A549 (cell line): Measurements from ENCODE around the gene CTAG1B. TPM values are rescaled to one million over a fixed set of nuclear protein-coding genes. Genes with fewer than 3 reads are reported as not detected.
"Not testable (repeated sequence)": the region's sequence is repeated elsewhere in the genome, so short reads cannot be mapped to it uniquely, and the experiment has no call there.

ENCODE experiments used
- ATAC-seq, 2 experiments: fragments of 200-7000 bp in 1 of 2; fragments of >200 bp in 1 of 2; cut with Nextera tagmentation in 1 of 2; cut with Tn5 transposase in 1 of 2; 3 replicates each; pipeline versions ENCODE4 v1.8.0 to v1.9.1; 2018 to 2020; ENCODE audit warnings: mild to moderate bottlenecking in 1 of 2, moderate library complexity in 1 of 2
- CTCF ChIA-PET: fragments of 300-600 bp; sonication (Branson Sonifier 250); formaldehyde crosslinking; extraction: SDS; loops from one replicate; lab custom pipeline; 2021; ENCODE audit warnings: antibody characterized with exemption, inconsistent platforms; lab: Yijun Ruan, JAX
- POLR2A ChIA-PET: fragments of 350-600 bp; formaldehyde crosslinking; extraction: SDS; loops from one replicate; lab custom pipeline; 2021; ENCODE audit warnings: antibody characterized with exemption, inconsistent platforms; lab: Yijun Ruan, JAX
- DNase-seq, 2 experiments: peaks; one replicate each; pipeline versions ENCODE4 v3.0.0 to v3.0.0-alpha.2; 2011 to 2016; ENCODE audit warnings: low read depth in 1 of 2, low spot score in 1 of 2
- FAIRE-seq: peaks from 2 replicates; lab custom pipeline; 2011; peaks lifted over from hg19 to GRCh38; lab: Jason Lieb, UNC
- H3K27ac ChIP-seq, 2 experiments: fragments of >200 bp; sonication (Bioruptor Twin); formaldehyde crosslinking; 3 replicates each; pipeline ENCODE4 v1.5.1; 2016 to 2017
- H3K4me1 ChIP-seq: fragments of >200 bp; sonication (Bioruptor Twin); formaldehyde crosslinking; 3 replicates; pipeline ENCODE4 v1.6.1; 2016
- H3K4me2 ChIP-seq: fragments of >200 bp; sonication (Bioruptor Twin); formaldehyde crosslinking; 3 replicates; pipeline ENCODE4 v1.6.1; 2016
- H3K4me3 ChIP-seq: fragments of >200 bp; sonication (Bioruptor Twin); formaldehyde crosslinking; 3 replicates; pipeline ENCODE4 v1.5.1; 2016
- H3K9me3 ChIP-seq: fragments of >200 bp; sonication (Bioruptor Twin); formaldehyde crosslinking; 3 replicates; pipeline ENCODE4 v1.6.1; 2016
- CHD4 ChIP-seq: fragments of 200-600 bp; sonication (generic); IDR thresholded peaks from 2 replicates; pipeline ENCODE4 v1.6.1; 2016; ENCODE audit warnings: antibody characterized with exemption, mild to moderate bottlenecking, borderline replicate concordance
- JUN ChIP-seq, 2 experiments: fragments of >200 bp; sonication (Bioruptor Twin); formaldehyde crosslinking; IDR thresholded peaks; 2 replicates in 1 of 2; 3 replicates in 1 of 2; pipeline ENCODE4 v1.6.1; 2016 to 2017
- NPAS2 ChIP-seq: fragments of 250-450 bp; sonication (Bioruptor Pico); IDR thresholded peaks from 2 replicates; pipeline ENCODE4 v1.8.0; 2022; ENCODE audit warnings: mild to moderate bottlenecking, moderate library complexity, borderline replicate concordance
- SMC3 ChIP-seq: fragments of >200 bp; sonication (Bioruptor Twin); formaldehyde crosslinking; IDR thresholded peaks from 3 replicates; pipeline ENCODE4 v1.6.1; 2018; ENCODE audit warnings: inconsistent platforms
- ZC3H11A ChIP-seq: fragments of 450-650 bp; IDR thresholded peaks from 2 replicates; pipeline ENCODE4 v1.6.1; 2014; ENCODE audit warnings: antibody characterized with exemption, mild to moderate bottlenecking
- ZNF302 ChIP-seq: fragments of 250-450 bp; sonication (Bioruptor Pico); IDR thresholded peaks from 2 replicates; pipeline ENCODE4 v1.9.0; 2021; ENCODE audit warnings: inconsistent platforms, mild to moderate bottlenecking, moderate library complexity
- WGBS: methylation state at CpG from one replicate; pipeline ENCODE4 v1.1.6; 2017; ENCODE audit errors: missing lambda C conversion rate; 5-methylcytosine and 5-hydroxymethylcytosine counted together
- polyA plus RNA-seq, 4 experiments: library from polyadenylated mRNA; depleted of rRNA in 3 of 4; stranded (reverse); fragments of >200 nt; fragmentation: RNase III in 1 of 4; extraction: RNeasy Plus Mini Kit Qiagen cat#74134 plus additional on column Dnase treatment in 1 of 4; gene quantifications; 2 replicates in 3 of 4; 3 replicates in 1 of 4; pipeline ENCODE4 v1.2.3, GENCODE V29; 2011 to 2017
- TF ChIP-seq, protein P1 (sequence below): fragments of 450-650 bp; IDR thresholded peaks from 2 replicates; pipeline ENCODE4 v1.6.1; 2014; ENCODE audit warnings: antibody characterized with exemption
- TF ChIP-seq, protein P2 (sequence below): IDR thresholded peaks from 2 replicates; pipeline ENCODE4 v1.6.1; 2012
- TF ChIP-seq, protein P3 (sequence below): fragments of >200 bp; sonication (Bioruptor Twin); formaldehyde crosslinking; IDR thresholded peaks from 3 replicates; pipeline ENCODE4 v1.6.1; 2016

The CTAG1B gene
- polyA plus RNA-seq, 2 of the 4 experiments (the other 2 are of a cell fraction): not detected

DNA sequence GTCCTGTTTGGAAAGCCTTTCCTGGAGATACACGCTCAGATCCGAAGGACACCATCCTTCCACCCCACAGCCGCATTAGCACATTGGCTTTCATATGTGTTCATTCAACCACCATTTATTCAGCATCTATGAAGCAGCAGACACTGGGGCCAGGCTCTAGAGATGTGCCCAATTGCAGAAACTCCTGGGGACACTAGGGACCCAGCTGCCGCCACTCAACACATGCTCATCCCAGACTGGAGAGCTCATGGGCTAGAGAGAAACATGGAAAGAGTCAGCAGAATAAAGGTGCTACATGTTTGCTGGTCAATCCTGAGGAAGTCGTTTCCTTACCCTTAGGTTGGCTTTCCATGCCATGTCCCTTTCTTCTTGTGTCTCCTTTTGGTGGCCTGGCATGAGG lies 26.6 kb downstream of the CTAG1B start (continued):
- TF ChIP-seq, protein P1, sequence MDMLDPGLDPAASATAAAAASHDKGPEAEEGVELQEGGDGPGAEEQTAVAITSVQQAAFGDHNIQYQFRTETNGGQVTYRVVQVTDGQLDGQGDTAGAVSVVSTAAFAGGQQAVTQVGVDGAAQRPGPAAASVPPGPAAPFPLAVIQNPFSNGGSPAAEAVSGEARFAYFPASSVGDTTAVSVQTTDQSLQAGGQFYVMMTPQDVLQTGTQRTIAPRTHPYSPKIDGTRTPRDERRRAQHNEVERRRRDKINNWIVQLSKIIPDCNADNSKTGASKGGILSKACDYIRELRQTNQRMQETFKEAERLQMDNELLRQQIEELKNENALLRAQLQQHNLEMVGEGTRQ: no peak
- TF ChIP-seq ZNF302 (CRISPR knock-in tag) (no peak), JUN (IDR thresholded peaks at IDR 0.05) (no peak), ZC3H11A (no peak), NPAS2 (CRISPR knock-in tag) (no peak), CHD4 (no peak), SMC3 (no peak)
- TF ChIP-seq, protein P2, sequence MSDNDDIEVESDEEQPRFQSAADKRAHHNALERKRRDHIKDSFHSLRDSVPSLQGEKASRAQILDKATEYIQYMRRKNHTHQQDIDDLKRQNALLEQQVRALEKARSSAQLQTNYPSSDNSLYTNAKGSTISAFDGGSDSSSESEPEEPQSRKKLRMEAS: no peak
- TF ChIP-seq, protein P3, sequence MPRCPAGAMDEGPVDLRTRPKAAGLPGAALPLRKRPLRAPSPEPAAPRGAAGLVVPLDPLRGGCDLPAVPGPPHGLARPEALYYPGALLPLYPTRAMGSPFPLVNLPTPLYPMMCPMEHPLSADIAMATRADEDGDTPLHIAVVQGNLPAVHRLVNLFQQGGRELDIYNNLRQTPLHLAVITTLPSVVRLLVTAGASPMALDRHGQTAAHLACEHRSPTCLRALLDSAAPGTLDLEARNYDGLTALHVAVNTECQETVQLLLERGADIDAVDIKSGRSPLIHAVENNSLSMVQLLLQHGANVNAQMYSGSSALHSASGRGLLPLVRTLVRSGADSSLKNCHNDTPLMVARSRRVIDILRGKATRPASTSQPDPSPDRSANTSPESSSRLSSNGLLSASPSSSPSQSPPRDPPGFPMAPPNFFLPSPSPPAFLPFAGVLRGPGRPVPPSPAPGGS: no peak

DNA sequence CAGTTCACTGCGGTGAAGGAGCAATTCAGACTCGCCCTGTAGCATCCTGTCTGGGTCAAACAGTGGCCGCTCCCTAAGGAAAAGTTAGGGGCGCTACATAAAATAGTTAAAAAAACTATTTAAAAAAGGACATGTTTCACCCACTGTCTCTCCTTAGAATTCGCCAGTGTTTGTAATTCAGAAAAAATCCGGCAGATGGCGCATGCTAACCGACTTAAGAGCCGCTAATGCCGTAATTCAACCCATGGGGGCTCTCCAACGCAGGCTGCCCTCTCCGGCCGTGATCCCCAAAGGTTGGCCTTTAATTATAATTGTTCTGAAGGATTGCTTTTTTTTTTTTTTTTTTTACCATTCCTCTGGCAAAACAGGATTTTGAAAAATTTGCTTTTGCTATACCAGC lies 28.7 kb downstream of the CTAG1B start:
- POLR2A ChIA-PET, FAIRE-seq, H3K4me2 ChIP-seq, DNase-seq, H3K27ac ChIP-seq, H3K4me1 ChIP-seq, H3K4me3 ChIP-seq, H3K9me3 ChIP-seq, CTCF ChIA-PET: not testable (repeated sequence)
- no CpG with 5 or more reads among the region's 13 CpGs for WGBS
- ATAC-seq: peak in 1 of 2 experiments; percentile 66; a peak in 3 of 6 replicates

DNA sequence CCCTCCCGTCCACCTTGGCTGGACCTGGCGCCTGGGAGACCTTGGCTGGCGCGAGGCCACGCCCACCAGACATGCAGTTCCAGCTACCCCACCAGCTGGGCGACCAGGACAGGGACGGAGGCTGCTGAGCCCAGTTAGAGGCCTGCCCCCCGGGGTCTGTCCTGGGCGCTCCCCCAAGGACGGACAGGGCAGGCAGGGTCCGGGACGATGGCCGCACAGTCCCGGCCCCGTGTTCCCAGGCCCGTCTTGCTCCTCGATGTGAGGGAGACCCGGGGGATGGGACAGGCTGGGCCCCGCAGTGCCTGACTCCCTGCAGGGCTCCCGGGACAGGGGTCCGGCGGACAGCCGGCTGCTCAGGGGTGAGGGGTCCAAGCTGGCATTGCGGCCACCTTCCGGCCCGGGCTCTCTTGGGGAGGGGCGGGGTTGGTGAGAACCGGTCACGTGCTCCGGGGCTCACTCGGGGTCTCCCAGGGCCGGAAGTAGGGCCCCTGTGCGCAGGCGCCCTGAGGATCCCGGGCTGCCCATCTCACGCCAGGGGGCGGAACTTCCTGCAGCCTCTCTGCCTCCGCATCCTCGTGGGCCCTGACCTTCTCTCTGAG lies 34.4 kb downstream of the CTAG1B start, which contains the start of gene CTAG1A:
Gene CTAG1A (plus strand): TSS at position 549 of the 599 bp plus-strand sequence. CDS start 74 bp downstream, outside the sequence.
- H3K9me3 ChIP-seq, H3K27ac ChIP-seq, H3K4me3 ChIP-seq, ATAC-seq, CTCF ChIA-PET, DNase-seq, POLR2A ChIA-PET, FAIRE-seq, H3K4me2 ChIP-seq, H3K4me1 ChIP-seq: not testable (repeated sequence)
- WGBS: no CpG with 5 or more reads among the region's 39 CpGs

DNA sequence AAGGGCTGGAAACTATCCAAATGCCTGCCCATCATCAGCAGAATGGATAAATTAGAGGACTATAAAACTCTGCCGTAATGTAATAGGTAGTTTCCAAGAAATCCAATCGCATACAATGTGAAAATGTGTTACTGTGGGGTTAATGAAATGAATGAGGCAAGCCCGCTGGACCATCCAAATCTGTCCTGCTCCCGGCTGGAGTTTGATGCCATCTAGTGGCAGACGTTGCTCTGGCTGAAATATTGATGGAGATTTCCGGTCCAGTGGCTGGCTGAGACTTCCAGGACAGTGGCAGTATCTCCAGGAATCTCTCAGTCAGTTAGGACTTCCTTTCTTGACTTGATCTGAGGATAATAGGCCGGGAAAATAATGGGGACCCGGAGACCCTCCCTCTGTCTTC lies 36.1 kb downstream of the CTAG1B start:
- DNase-seq, CTCF ChIA-PET, H3K4me2 ChIP-seq, POLR2A ChIA-PET, H3K4me3 ChIP-seq, FAIRE-seq, H3K27ac ChIP-seq, H3K4me1 ChIP-seq, H3K9me3 ChIP-seq: not testable (repeated sequence)
- peak; percentile 75 to 89; a peak in 4 of 6 replicates for ATAC-seq
- no CpG with 5 or more reads among the region's 8 CpGs for WGBS

DNA sequence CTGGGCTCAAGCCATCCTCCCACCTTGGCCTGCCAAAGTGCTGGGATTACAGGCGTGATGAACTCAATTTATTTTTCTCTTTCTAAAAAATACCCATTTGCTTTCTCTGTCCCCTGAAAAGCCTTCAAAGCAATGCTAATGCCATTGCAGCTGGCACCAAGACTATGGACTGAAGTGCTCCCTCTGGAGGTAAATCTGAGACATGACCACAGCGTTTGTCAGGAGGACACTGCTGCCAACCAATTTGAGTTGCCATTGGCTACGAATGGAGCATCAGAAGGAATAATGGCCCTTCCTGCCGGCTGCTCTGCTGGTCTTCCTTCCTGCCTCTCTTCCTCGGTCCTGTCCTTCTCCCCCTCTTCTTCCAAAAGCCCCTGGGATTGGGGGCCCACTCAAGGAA lies 44.0 kb downstream of the CTAG1B start:
- H3K9me3 ChIP-seq, DNase-seq, H3K4me2 ChIP-seq, POLR2A ChIA-PET, H3K4me3 ChIP-seq, CTCF ChIA-PET, H3K4me1 ChIP-seq, H3K27ac ChIP-seq: not testable (repeated sequence)
- no CpG with 5 or more reads among the region's 5 CpGs for WGBS
- peak; percentile 99 for FAIRE-seq
- ATAC-seq: peak; percentile 79 to 86

DNA sequence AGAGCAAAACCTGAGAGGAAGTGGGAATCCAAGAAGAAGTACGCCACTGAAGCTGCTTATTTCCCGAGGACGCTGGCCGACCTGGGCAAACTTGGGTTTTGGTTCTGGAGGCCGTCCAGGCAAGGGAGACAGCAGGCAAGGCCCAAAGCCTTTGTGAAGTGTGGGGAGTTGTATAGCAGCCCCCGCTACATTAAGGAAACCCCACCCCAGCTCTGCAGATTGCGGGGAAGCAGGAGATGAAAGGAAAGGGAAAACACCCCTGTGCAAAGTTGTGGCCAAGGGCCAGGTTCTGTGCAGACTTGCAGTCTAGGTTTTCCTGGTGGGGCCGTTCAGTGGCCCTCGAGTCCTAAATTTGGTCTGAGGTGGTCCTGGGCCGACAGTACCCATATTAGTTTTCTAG lies 46.0 kb downstream of the CTAG1B start:
- ATAC-seq, H3K4me1 ChIP-seq, DNase-seq, H3K4me2 ChIP-seq, CTCF ChIA-PET, POLR2A ChIA-PET, H3K27ac ChIP-seq, FAIRE-seq, H3K9me3 ChIP-seq, H3K4me3 ChIP-seq: not testable (repeated sequence)
- no CpG with 5 or more reads among the region's 10 CpGs for WGBS

DNA sequence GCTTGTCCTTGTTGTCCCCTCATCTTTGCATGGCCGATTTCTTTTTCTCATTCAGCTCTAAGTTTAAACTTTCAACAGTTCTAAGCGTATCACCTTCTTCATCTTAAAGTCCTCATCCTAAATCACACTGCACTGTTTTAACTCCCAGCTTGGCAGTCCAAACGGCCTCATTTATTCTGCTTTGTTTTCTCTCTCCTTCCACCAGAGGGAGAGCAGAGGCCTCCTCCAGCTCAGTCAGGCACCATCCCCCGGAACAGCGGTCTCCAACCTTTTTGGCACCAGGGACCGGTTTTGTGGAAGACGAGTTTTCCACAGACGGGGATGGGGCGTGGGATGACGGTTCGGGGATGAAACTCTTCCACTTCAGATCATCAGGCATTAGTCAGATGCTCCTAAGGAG lies 48.7 kb downstream of the CTAG1B start:
- H3K4me1 ChIP-seq, POLR2A ChIA-PET, DNase-seq, H3K4me2 ChIP-seq, H3K9me3 ChIP-seq, CTCF ChIA-PET, H3K27ac ChIP-seq, H3K4me3 ChIP-seq: not testable (repeated sequence)
- no CpG with 5 or more reads among the region's 11 CpGs for WGBS
- ATAC-seq: peak; percentile 49 to 69; a peak in 4 of 6 replicates
- FAIRE-seq: peak; percentile 100
